B cell (primary cell): Measurements from ENCODE around the gene AQP6. TPM values are rescaled to one million over a fixed set of nuclear protein-coding genes. Genes with fewer than 3 reads are reported as not detected.

Source experiments
- ATAC-seq: fragments of 200-7000 bp; cut with Tn5 transposase; one replicate; pipeline ENCODE4 v1.10.0; 2021; ENCODE audit warnings: low read depth, mild to moderate bottlenecking, moderate number of reproducible peaks, moderate library complexity
- CTCF ChIA-PET: fragments of 350-600 bp; sonication (Branson Sonifier 250); formaldehyde crosslinking; loops from one replicate; lab custom pipeline; 2021; ENCODE audit warnings: antibody characterized with exemption, inconsistent platforms; lab: Charles Lee
- POLR2A ChIA-PET: fragments of 350-600 bp; sonication (Branson Sonifier 250); formaldehyde crosslinking; loops from one replicate; lab custom pipeline; 2021; ENCODE audit warnings: antibody characterized with exemption; lab: Charles Lee
- DNase-seq: peaks from one replicate; pipeline ENCODE4 v3.0.0; 2013
- H2AFZ ChIP-seq: 2 replicates; pipeline ENCODE4 v1.6.1; 2012; ENCODE audit warnings: mild to moderate bottlenecking, low read depth, low read length; ENCODE audit not compliant: insufficient read depth, poor library complexity, severe bottlenecking
- H3K27ac ChIP-seq, 2 donors: 1 replicate in 1 of 2; 2 replicates in 1 of 2; pipeline ENCODE4 v1.5.1; 2012 to 2013; ENCODE audit warnings: low read length in 2 of 2, mild to moderate bottlenecking in 2 of 2, moderate library complexity in 1 of 2
- H3K27me3 ChIP-seq, 4 experiments: fragments of 200-600 bp in 1 of 4; sonication (generic) in 1 of 4; replicated peaks in 1 of 4; 1 replicate in 2 of 4; 2 replicates in 2 of 4; pipeline versions ENCODE4 v1.6.1 to v1.7.0; 2013 to 2016; ENCODE audit warnings: low read length in 3 of 4, mild to moderate bottlenecking in 2 of 4, mixed read lengths in 1 of 4, moderate library complexity in 1 of 4; ENCODE audit not compliant: insufficient read depth in 4 of 4, control insufficient read depth in 3 of 4; ENCODE audit errors: control extremely low read depth in 1 of 4
- H3K36me3 ChIP-seq, 2 experiments: replicated peaks in 1 of 2; 1 replicate in 1 of 2; 2 replicates in 1 of 2; pipeline versions ENCODE4 v1.6.1 to v1.7.1; 2013; ENCODE audit warnings: low read length in 1 of 2; ENCODE audit not compliant: insufficient read depth in 2 of 2, control insufficient read depth in 1 of 2; ENCODE audit errors: control extremely low read depth in 1 of 2, extremely low read depth in 1 of 2
- H3K4me1 ChIP-seq, 2 donors: fragments of 200-600 bp in 1 of 2; sonication (generic) in 1 of 2; 1 replicate in 1 of 2; 2 replicates in 1 of 2; pipeline versions ENCODE4 v1.5.1 to v1.6.1; 2013 to 2017; ENCODE audit warnings: low read length in 2 of 2; ENCODE audit not compliant: control insufficient read depth in 2 of 2, insufficient read depth in 2 of 2
- H3K4me2 ChIP-seq: replicated peaks from 2 replicates; pipeline ENCODE3; 2012; ENCODE audit warnings: mild to moderate bottlenecking, low read depth, low read length; ENCODE audit not compliant: poor library complexity, severe bottlenecking
- H3K4me3 ChIP-seq, 5 experiments: fragments of 200-600 bp in 1 of 5; sonication (generic) in 1 of 5; 1 replicate in 3 of 5; 2 replicates in 2 of 5; pipeline versions ENCODE4 v1.5.1 to v1.7.0; 2011 to 2016; ENCODE audit warnings: low read length in 4 of 5, mild to moderate bottlenecking in 4 of 5, low read depth in 2 of 5, control low read depth in 1 of 5, moderate library complexity in 1 of 5; ENCODE audit not compliant: insufficient read depth in 1 of 5; ENCODE audit errors: control extremely low read depth in 1 of 5, extremely low read depth in 1 of 5
- H3K79me2 ChIP-seq: fragments of 200-600 bp; sonication (generic); one replicate; pipeline ENCODE4 v1.6.0; 2016; ENCODE audit warnings: low read length; ENCODE audit not compliant: control insufficient read depth, insufficient read depth
- H3K9ac ChIP-seq: fragments of 200-600 bp; sonication (generic); 2 replicates; pipeline ENCODE4 v1.6.1; 2017; ENCODE audit warnings: mild to moderate bottlenecking, low read length, moderate library complexity
- H3K9me3 ChIP-seq, 3 donors: one replicate each; pipeline versions ENCODE4 v1.6.1 to v1.7.1; 2013; ENCODE audit warnings: low read length in 2 of 3; ENCODE audit not compliant: control insufficient read depth in 2 of 3, insufficient read depth in 1 of 3; ENCODE audit errors: control extremely low read depth in 1 of 3
- H4K20me1 ChIP-seq: 2 replicates; pipeline ENCODE4 v1.6.0; 2012; ENCODE audit warnings: mild to moderate bottlenecking, low read length; ENCODE audit not compliant: insufficient read depth, control insufficient read depth, poor library complexity, severe bottlenecking
- H3K27ac Mint-ChIP-seq: one replicate; pipeline ENCODE4 v1.8.0; 2021; ENCODE audit warnings: mixed read lengths
- H3K27me3 Mint-ChIP-seq: one replicate; pipeline ENCODE4 v1.8.0; 2021; ENCODE audit warnings: mixed read lengths
- H3K4me1 Mint-ChIP-seq: one replicate; pipeline ENCODE4 v1.8.0; 2021; ENCODE audit warnings: mixed read lengths
- H3K4me3 Mint-ChIP-seq: one replicate; pipeline ENCODE4 v1.8.0; 2021; ENCODE audit warnings: mixed read lengths
- H3K9me3 Mint-ChIP-seq: one replicate; pipeline ENCODE4 v1.8.0; 2022; ENCODE audit warnings: mixed read lengths; ENCODE audit not compliant: insufficient read depth
- CTCF ChIP-seq: fragments of 200-600 bp; IDR thresholded peaks from one replicate; pipeline ENCODE4 v1.8.0; 2022; ENCODE audit warnings: antibody characterized with exemption, mild to moderate bottlenecking
- EZH2 ChIP-seq: IDR thresholded peaks from 2 replicates; pipeline ENCODE4 v1.6.1; 2012; ENCODE audit warnings: borderline replicate concordance, low read depth, mild to moderate bottlenecking, moderate library complexity, low read length; ENCODE audit not compliant: insufficient read depth, poor library complexity, severe bottlenecking
- whole genome bisulfite sequencing: methylation state at CpG from one replicate; pipeline ENCODE4 v1.1.5; 2013; ENCODE audit warnings: missing lambda C conversion rate; ENCODE audit not compliant: insufficient coverage; 5-methylcytosine and 5-hydroxymethylcytosine counted together
- intact Hi-C: fragments of 100-400 bp; cut with micrococcal nuclease; formaldehyde crosslinking; loops from one replicate; pipeline ENCODE4 v1.10.0; 2022
- polyA plus RNA-seq: library from polyadenylated mRNA; depleted of rRNA; stranded (reverse); fragments of >200 nt; gene quantifications from 2 replicates; pipeline ENCODE4 v1.2.3, GENCODE V29; 2012
- total RNA-seq, 2 donors: library from RNA; stranded (reverse); fragments of 120-200 nt in 1 of 2; gene quantifications; 1 replicate in 1 of 2; 2 replicates in 1 of 2; pipeline versions ENCODE4 v1.2.3 to v1.2.4, GENCODE V29; 2013 to 2022

Gene AQP6
- total and polyA plus RNA-seq, 2 donors (not counting 1 experiment from before 2014, with no cell fraction given) = not detected

GRCh38 chr12:49953151-49953550, 19.6 kb upstream of the AQP6 start:
- Histone ChIP-seq H3K79me2 (no peaks in the 10 kb centered on the region), H3K36me3 (no peaks in the 10 kb centered on the region), H3K9me3 (no peaks in the 10 kb centered on the region), H3K4me3 (no peak overlapping the region), H3K4me1 (peaks cover 0 to 8% of the 10 kb centered on the region in 2 donors), H2AFZ (no peak overlapping the region), H3K4me2 (no peak overlapping the region), H4K20me1 (no peaks in the 10 kb centered on the region), H3K27ac (no peak overlapping the region), H3K27me3 (peaks cover 0 to 55% (median 15%) of the 10 kb centered on the region in 4 experiments), H3K9ac (no peak overlapping the region)
- H3K4me1 Mint-ChIP-seq = peaks cover 2% of the 10 kb centered on the region
- DNase-seq (no peak), ATAC-seq (no peak)
- H3K4me3 Mint-ChIP-seq = no peak overlapping the region
- 96% methylated on average over 2 of the region's 4 CpGs for WGBS
- H3K27me3 Mint-ChIP-seq = peaks cover 39% of the 10 kb centered on the region
- intact Hi-C loops = no loop called here
- CTCF ChIA-PET = no interaction called here
- no peak overlapping the region for H3K27ac Mint-ChIP-seq
- TF ChIP-seq EZH2 = no peak
- TF ChIP-seq CTCF = no peak
- H3K9me3 Mint-ChIP-seq = no peaks in the 10 kb centered on the region
- POLR2A ChIA-PET = no interaction called here

GRCh38 chr12:49953961-49954846, 18.5 kb upstream of the AQP6 start:
- H3K4me3 ChIP-seq = no peak overlapping the region
- ATAC-seq (no peak), DNase-seq (no peak)
- no peaks in the 10 kb centered on the region for H4K20me1 ChIP-seq
- Mint-ChIP-seq H3K9me3 (no peaks in the 10 kb centered on the region), H3K4me3 (no peak overlapping the region), H3K4me1 (peaks cover 2% of the 10 kb centered on the region), H3K27ac (no peak overlapping the region), H3K27me3 (peaks cover 50% of the 10 kb centered on the region)
- no peak overlapping the region for H3K9ac ChIP-seq
- intact Hi-C loops = no loop called here
- H3K4me1 ChIP-seq = peaks cover 0 to 8% of the 10 kb centered on the region in 2 donors
- no peak overlapping the region for H3K27ac ChIP-seq
- peaks cover 0 to 2% (median 0%) of the 10 kb centered on the region in 3 donors for H3K9me3 ChIP-seq
- no peak overlapping the region for H3K4me2 ChIP-seq
- no peak overlapping the region for H2AFZ ChIP-seq
- CTCF ChIA-PET = interaction anchor here (1.6 to 2.0 kb wide), 2 partner anchors 9 to 13 kb away, joined by 6 read pairs; no protein-coding TSS in a partner anchor
- no peak for TF ChIP-seq CTCF
- TF ChIP-seq EZH2 = no peak
- no peaks in the 10 kb centered on the region for H3K36me3 ChIP-seq
- POLR2A ChIA-PET = no interaction called here
- H3K79me2 ChIP-seq = no peaks in the 10 kb centered on the region
- H3K27me3 ChIP-seq = peaks cover 0 to 63% (median 15%) of the 10 kb centered on the region in 4 experiments
- 58% methylated on average over 18 of the region's 21 CpGs for WGBS
